Activated gamma-delta T cell (primary cell): ENCODE data around the gene TCEANC.

Source experiments
- DNase-seq: peaks from one replicate; lab custom pipeline; 2025; lab: John Stamatoyannopoulos, UW

Gene TCEANC

DNA sequence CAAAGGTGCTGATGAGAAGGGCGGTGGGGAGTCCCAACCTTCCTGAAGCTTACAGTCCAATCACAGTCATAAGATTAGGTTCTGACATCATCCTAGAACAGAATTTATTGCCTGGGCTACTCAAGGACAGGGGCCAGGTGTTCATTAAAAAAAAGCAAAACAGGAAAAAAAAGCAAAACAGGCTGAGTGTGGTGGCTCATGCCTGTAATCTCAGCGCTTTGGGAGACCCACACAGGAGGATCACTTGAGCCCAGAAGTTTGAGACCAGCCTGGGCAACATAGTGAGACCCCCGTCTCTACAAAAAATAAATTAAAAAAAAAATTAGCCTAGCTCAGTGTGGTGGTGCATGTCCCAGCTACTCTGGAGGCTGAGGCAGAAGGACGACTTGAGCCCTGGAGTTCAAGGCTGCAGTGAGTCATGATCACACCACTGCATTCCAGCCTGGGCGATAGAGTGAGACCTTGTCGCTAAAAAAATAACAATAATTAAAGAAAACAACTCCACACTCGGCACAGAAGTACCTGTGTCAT is 39.0 kb downstream of the TCEANC start:
- DNase-seq = no peak

DNA sequence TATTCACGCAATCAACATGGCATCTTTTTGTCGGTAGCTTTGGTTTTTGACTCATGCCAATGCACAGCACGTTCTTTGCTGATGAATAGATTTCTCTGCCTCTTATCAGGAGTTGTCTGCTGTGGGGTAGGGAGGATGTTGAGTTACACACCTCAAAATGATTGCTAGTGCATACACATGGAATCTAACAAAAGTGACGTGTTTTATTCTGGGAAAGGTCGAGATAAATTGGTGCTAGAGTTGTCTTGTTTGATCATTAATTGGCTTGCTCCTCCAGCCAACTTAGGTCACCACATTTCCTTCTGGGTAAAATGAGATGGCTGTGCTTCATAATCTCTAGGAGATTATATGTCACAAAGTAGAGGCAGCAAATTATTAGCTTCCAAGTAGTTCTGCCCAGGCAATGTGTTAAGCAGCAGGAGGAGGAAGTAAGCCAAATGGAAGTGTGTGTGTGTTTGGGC is 39.9 kb downstream of the TCEANC start:
- no peak for DNase-seq

GRCh38 chrX:13693341-13693961 is 40.5 kb downstream of the TCEANC start:
- no peak for DNase-seq

- DNase-seq = no peak
Observed at GRCh38 chrX:13694359-13694758, 41.4 kb downstream of the TCEANC start.

DNA sequence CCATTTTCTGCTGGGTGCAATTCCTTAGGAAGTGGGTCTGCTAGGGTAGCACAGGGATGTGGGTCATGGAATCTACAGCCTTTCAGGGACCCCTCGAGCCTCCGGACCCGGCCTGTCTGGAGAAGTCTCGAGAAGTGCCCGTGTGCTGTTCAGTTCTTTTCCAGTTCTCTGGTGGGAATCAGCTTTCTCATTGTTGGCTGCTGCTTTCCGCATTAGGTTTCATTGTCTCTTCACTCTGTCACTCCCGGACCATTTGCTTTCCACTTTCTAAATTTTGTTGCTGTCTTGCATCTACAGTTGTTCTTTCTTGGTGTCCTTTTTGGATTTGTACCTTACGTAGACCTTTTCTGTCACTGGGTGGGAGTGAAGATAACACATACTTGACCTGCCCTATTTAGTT is 42.0 kb downstream of the TCEANC start:
- no peak for DNase-seq

- no peak for DNase-seq
Observed at GRCh38 chrX:13695601-13696115, 42.7 kb downstream of the TCEANC start.

GRCh38 chrX:13697455-13697854 is 44.5 kb downstream of the TCEANC start:
- no peak for DNase-seq

DNA sequence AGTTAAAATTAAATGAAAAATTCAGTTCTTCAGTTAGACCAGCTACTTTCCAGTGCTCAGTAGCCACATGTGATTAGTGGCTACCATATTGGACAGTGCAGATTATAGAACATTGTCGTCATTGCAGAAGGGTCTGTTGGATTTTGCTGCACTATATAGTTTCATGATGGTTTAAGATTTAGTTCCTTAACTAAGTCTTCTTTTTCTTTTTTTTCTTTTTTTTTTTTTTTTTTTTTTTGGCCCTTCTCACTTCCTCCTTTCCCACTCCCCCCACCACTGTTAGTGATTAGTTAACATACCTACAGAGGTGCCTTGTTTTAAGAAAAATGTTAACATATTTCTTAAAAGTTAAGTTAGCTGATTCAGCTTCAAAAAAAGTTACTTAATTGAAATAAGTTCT is 45.0 kb downstream of the TCEANC start:
- DNase-seq = no peak

DNA sequence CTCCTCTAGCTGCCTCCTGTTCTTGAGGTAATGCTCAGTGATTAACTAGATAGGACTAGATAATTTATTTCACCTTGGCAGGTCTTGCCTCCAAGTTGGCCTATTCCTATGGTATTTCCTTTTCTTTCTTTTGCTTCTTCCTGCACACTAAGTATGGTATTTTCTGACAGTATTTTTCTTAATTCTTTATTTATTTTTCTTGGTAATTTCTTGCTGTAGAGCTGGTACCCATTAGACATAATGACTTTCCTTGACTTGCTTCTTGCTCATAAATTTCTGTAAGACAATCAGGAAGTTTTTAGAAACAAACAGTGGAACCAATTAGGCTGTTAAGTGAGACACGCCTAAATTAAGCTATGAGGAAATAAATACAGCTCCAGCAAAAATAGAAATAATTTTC is 45.5 kb downstream of the TCEANC start:
- no peak for DNase-seq

GRCh38 chrX:13699183-13699826 is 46.4 kb downstream of the TCEANC start:
- no peak for DNase-seq

- DNase-seq = no peak
Observed at GRCh38 chrX:13700380-13700779, 47.4 kb downstream of the TCEANC start.

GRCh38 chrX:13702111-13702789 is 49.3 kb downstream of the TCEANC start:
- no peak for DNase-seq

- no peak for DNase-seq
Observed at GRCh38 chrX:13703135-13703534, 50.2 kb downstream of the TCEANC start.

DNA sequence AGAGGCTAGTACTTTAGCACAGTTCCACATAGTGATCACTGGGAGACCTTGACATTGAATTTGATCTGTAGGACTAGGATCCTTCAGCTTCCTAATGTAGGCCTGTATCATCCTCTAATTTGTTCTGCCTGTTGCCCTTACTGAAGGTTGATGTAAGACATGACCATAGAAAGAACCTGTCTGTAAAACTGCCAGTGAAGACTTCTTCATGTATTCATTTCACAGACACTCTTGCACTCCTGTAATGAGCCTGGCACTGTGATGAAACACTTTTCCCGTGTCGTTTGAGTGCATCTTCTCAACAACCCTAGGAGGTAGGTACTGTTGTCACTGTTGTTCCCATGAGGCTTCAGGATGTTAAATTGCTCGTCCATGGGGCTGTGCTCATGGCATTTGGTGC is 50.6 kb downstream of the TCEANC start:
- DNase-seq = no peak

DNA sequence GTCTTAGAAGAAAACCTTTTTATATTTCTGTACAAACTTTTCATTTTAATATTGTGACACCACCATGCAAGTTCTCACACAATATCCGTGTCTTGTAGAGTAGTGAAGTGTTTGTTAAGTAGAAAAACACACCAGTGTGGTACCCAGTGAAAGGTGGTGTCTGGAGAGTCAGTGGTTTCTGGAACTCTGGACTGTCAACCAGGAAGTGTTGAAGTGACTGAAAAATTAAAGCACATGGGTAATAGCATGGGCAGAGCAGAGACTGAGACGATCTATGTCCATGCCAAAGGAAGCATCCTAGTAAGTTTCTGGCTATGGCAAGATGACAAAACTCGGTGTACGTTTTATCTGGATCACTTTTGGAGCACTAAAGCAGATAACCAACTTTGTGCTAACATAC is 58.2 kb downstream of the TCEANC start:
- no peak for DNase-seq
